GM18858 (cell line): ENCODE results near the gene SPRED1.
"Not testable (repeated sequence)": the region's sequence is repeated elsewhere in the genome, so short reads cannot be mapped to it uniquely, and the experiment has no call there.

ENCODE experiments used
- ATAC-seq: cut with Tn5 transposase; IDR thresholded peaks from one replicate; pipeline ENCODE4 v1.9.1; 2021; ENCODE audit not compliant: unreplicated experiment

Gene SPRED1

DNA sequence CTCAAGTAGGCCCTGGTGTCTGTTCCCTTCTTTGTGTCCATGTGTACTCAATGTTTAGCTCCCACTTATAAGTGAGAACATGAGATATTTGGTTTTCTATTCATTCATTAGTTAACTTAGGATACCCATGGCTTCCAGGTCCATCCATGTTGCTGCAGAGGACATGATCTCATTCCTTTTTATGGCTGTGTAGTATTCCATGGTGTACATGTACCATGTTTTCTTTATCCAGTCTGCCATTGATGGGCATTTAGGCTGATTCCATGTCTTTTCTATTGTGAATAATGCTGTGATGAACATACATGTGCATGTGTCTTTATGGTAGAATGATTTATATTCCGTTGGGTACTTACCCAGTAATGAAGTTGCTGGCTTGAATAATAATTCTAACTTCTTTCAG is 24.6 kb downstream of the SPRED1 start:
- ATAC-seq: not testable (repeated sequence)

DNA sequence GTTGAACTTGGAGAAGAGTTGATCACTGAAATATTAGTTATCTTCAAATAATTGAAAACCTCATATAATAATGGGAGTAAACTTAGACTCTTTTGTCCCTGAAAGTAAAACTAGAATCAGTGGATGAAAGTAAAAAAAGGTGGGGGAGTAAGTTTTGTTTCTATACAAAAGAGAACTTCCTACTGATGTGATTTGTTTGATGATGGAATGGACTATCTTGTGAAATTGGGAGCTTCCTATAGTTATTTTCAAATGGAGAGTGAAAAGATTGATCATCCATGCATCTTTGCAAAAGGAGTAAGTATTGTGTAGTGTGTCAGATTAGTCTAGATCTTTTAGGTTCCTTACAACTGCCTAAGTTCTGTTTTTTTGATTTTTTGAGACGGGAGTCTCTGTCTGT is 28.4 kb downstream of the SPRED1 start:
- ATAC-seq: no peak

- ATAC-seq: no peak
Measured at GRCh38 chr15:38283010-38283409, 30.4 kb downstream of the SPRED1 start.

DNA sequence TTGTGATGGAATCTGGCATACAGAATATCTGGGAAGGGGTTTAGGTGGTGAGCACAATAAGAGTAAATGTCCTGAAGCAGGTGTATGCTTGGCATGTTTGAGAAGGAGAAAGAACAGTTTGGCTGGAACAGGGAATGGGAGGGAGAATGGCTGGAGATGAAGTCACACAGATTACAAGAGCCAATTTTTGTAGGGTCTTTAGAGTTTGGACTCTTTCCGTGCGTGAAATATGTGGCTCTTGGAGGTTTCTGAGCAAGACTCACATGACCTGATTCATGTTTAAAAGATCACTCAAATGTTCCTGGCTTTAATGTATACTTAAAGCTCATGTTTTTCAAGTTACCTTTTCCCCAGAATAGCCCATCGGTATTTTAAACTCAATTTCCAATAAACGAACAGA is 32.8 kb downstream of the SPRED1 start:
- no peak for ATAC-seq

- no peak for ATAC-seq
Measured at GRCh38 chr15:38294126-38294525, 41.5 kb downstream of the SPRED1 start.

- ATAC-seq: peak; percentile 69
Measured at GRCh38 chr15:38297623-38298388, 45.2 kb downstream of the SPRED1 start.

DNA sequence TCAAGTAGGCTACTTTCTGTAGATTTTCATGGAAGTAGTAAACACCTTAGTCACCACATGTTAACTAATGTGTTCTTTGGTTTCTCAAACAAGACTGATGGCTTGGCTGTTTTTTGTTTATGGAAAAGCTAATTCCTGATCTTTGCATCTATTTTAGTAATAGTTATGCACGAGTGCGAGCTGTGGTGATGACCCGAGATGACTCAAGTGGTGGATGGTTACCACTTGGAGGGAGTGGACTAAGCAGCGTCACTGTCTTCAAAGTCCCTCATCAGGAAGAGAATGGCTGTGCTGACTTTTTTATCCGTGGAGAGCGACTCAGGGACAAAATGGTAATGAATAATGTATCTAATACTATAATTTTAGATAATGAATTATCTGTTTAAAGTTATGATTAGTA is 46.6 kb downstream of the SPRED1 start:
- ATAC-seq: no peak

DNA sequence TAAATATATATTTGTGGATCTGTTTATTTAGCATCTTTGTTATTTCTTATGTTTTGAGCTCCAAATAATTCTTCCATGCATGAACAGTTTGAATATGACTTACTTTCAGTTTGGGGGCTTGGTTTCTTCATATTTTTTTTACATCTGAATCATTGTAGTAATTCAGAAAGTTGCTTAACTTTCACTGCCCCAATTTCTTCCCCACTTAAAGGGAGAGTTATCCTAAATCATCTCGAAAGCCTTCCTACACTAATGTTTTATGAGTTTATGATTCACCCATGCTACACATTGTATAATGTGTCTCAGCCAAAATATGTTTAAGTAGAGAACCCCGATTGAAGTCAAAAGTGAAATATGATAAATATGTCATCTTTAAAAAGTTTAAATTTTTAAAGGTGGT is 47.8 kb downstream of the SPRED1 start:
- ATAC-seq: no peak

- no peak for ATAC-seq
Measured at GRCh38 chr15:38304481-38304880, 51.8 kb downstream of the SPRED1 start.

DNA sequence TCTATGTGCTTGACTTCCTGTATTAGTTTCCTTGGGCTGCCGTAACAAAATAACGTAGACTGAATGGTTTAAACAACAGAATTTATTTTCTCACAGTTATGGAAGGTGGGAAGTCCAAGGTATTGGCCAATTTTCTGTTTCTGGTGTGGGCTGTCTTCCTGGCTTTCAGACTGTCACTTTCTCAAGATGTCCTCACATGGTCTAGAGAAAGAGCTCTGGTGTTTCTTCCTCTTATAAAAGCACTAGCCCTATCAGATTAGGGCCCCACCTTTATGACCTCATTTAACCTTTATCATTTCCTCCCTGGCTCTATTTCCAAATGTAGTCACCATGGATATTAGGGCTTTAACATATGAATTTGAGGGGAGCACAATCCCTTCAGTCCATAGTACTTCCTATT is 54.6 kb downstream of the SPRED1 start:
- ATAC-seq: no peak

- ATAC-seq: no peak
Measured at GRCh38 chr15:38307861-38308641, 55.4 kb downstream of the SPRED1 start.

DNA sequence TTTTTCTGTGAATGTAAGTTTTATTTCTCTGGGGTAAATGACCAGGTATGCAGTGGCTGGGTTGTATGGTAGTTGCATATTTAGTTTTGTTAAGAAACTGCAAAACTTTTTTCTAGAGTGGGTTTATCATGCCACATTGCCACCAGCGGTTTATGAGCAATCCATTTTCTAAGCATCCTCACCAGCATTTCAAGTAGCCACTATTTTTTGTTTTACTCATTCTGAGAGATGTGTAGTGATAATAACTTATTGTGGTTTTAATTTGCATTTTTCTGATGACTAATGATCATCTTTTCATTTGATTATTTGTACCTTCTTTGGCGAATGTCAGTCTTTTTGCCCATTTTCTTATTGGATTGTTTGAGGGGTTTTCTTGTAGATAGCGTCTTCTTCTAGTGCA is 56.2 kb downstream of the SPRED1 start:
- ATAC-seq: peak; percentile 59

DNA sequence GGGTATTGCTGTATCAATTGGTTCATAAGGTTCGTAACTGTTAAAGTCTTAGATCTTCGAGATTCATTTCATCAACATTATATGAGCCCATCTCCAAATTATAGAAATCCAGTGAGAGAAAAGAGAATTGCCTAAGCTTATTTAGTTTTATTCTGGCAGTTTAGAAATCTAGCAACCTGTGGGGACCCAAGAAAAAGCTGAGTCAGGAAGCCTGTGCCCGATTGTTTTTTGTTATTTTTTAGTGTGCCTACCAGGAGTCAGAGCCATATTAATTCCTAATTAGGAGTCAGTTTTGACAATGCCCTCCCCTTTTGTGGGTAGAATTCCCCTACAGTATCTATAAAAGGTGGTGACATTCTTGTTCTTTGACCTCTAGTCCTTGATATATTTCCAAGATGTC is 59.6 kb downstream of the SPRED1 start:
- ATAC-seq: no peak

DNA sequence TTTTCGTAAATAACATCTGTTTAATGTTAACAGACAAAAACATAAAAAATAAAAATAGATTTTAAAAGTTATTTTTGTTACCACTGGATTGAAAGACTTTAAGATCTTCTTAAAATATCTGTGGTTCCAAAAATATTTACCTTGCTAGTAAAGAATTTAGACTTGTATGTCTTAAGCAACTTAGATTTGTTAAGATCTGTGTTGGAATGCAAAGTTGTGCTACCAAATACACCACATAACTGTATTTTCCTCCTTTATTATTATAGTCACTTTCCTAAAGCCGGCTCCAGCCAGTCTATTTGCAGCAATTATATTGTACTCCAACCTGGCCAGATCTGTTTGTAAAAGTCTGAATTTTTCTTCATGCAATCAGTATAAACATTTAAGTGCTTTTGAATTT is 63.7 kb downstream of the SPRED1 start:
- no peak for ATAC-seq

GRCh38 chr15:38320181-38320580 is 67.5 kb downstream of the SPRED1 start:
- no peak for ATAC-seq

DNA sequence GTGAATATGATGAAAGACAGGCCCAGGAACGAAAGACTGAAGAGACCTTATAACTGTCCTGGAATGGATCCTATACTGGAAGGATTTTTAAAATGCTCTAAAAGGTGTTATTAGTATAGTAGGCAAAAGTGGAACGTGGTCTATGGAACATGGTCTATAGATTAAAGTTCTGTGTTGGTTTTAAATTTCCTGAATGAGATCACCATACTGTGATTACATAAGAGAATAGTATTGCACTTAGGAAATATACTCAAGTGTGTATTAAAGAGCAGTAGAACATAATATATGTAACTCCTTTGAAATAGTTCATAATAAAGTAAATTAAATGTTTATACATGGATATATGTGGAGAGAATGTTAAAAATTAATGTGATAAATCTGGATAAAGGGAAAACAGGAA is 68.2 kb downstream of the SPRED1 start:
- ATAC-seq: no peak

GRCh38 chr15:38323895-38324294 is 71.3 kb downstream of the SPRED1 start:
- ATAC-seq: no peak

GRCh38 chr15:38324939-38325647 is 72.5 kb downstream of the SPRED1 start:
- ATAC-seq: no peak

DNA sequence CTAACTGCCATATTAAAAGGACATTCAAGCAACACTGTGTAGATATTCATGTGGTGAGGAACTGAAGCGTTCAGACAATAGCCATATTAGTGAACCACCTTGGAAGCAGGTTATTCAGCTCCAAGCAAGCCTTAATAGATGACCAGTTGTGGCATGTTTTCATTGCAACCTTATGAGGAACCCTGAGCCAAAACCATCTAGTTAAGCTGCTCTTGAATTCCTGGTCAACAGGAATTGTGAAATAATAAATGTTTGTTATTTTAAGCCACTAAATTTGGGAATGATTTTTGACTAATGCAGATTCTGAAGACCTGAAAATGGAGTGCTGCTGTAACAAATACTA is 73.0 kb downstream of the SPRED1 start:
- ATAC-seq: no peak

- ATAC-seq: no peak
Measured at GRCh38 chr15:38332711-38333110, 80.1 kb downstream of the SPRED1 start.

- ATAC-seq: no peak
Measured at GRCh38 chr15:38335116-38335515, 82.5 kb downstream of the SPRED1 start.

GRCh38 chr15:38344351-38344750 is 91.7 kb downstream of the SPRED1 start:
- ATAC-seq: no peak
